Measurements from ENCODE around the gene CORT. TPM values are rescaled to one million over a fixed set of nuclear protein-coding genes. Genes with fewer than 3 reads are reported as not detected.

The CORT gene
- total and polyA plus RNA-seq, 7 donors = 0.18 to 1.1 TPM; not detected in 5

DNA sequence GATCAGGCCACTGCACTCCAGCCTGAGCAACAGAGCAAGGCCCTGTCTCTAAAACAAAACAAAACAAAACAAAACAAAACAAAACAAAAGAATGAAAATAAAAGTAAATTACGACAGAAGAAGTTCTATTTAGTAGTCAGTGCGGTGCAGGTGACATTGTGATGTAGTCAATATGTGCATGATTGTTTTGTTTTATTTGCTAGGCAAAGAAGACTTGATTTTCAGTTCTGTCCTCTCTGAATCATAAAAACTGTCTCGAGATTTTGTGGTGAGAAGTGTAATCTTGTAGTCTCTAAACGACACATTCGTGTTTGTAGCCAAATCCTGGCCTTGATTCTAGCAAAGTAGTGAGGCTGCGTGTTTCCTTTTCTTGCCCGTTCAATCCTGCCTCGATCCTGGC is 48.4 kb downstream of the CORT start:
- no peak for DNase-seq
- intact Hi-C loops (cut with DNase I) = loop anchor here in 1 of 2 donors (5.0 kb wide), 1 partner anchor 369 kb away; no protein-coding TSS in a partner anchor
- TF ChIP-seq, protein P1, sequence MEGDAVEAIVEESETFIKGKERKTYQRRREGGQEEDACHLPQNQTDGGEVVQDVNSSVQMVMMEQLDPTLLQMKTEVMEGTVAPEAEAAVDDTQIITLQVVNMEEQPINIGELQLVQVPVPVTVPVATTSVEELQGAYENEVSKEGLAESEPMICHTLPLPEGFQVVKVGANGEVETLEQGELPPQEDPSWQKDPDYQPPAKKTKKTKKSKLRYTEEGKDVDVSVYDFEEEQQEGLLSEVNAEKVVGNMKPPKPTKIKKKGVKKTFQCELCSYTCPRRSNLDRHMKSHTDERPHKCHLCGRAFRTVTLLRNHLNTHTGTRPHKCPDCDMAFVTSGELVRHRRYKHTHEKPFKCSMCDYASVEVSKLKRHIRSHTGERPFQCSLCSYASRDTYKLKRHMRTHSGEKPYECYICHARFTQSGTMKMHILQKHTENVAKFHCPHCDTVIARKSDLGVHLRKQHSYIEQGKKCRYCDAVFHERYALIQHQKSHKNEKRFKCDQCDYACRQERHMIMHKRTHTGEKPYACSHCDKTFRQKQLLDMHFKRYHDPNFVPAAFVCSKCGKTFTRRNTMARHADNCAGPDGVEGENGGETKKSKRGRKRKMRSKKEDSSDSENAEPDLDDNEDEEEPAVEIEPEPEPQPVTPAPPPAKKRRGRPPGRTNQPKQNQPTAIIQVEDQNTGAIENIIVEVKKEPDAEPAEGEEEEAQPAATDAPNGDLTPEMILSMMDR (IDR thresholded peaks at IDR 0.05) = no peak
- no peaks in the 10 kb centered on the region for H3K27me3 ChIP-seq (ENCODE audit: insufficient read depth in 3 of 3, low read length in 2 of 3)
- WGBS, 3 donors = 83 to 90% (median 90%) methylated on average over 8 of the region's 8 CpGs
- no peaks in the 10 kb centered on the region for H3K9me3 ChIP-seq
- H3K27ac ChIP-seq = no peak overlapping the region
- peaks cover 21% of the 10 kb centered on the region for H3K4me1 ChIP-seq
- no peak overlapping the region for H3K4me3 ChIP-seq
- no peak for ATAC-seq
- peaks cover 0 to 20% of the 10 kb centered on the region in 2 donors for H3K36me3 ChIP-seq (ENCODE audit: insufficient read depth in 1 of 2, low read depth in 1 of 2)

Other genes starting within 250 kb of the CORT start
- 100 to 1,000 TPM; 221 to 391 (median 338) TPM for gene KIF1B, start 239.5 kb upstream of the CORT start, total RNA-seq
- gene KIF1B, start 239.5 kb upstream of the CORT start, polyA plus RNA-seq = 100 to 1,000 TPM in 2 of 3 donors, 10 to 100 TPM in 1; 31.8 to 332 (median 105) TPM
- 10 to 100 TPM; 25.1 to 39.2 (median 28.4) TPM for gene PGD, start 51.0 kb upstream of the CORT start, total RNA-seq
- gene PGD, start 51.0 kb upstream of the CORT start, polyA plus RNA-seq = 10 to 100 TPM; 24.9 to 33.1 (median 29.5) TPM
- gene CENPS, start 19.6 kb upstream of the CORT start, total RNA-seq = 1 to 10 TPM; 2.2 to 7.6 (median 6.6) TPM
- gene CENPS, start 19.6 kb upstream of the CORT start, polyA plus RNA-seq = 10 to 100 TPM in 1 of 3 donors, 1 to 10 TPM in 2; 7.5 to 31.4 (median 7.5) TPM
- 10 to 100 TPM; 18.6 to 26.8 (median 21.6) TPM for gene DFFA, start 22.5 kb downstream of the CORT start, total RNA-seq
- 10 to 100 TPM; 11.5 to 20.9 (median 20.4) TPM for gene DFFA, start 22.5 kb downstream of the CORT start, polyA plus RNA-seq
- 10 to 100 TPM; 13.7 to 23.5 (median 20.8) TPM for gene PEX14, start 24.9 kb downstream of the CORT start, total RNA-seq
- 10 to 100 TPM; 20.1 to 20.8 (median 20.7) TPM for gene PEX14, start 24.9 kb downstream of the CORT start, polyA plus RNA-seq

Data from psoas muscle (tissue), 8 donors.